SK-N-SH treated with all-trans-retinoic acid at 6 μM for 48 hours (cell line): Measurements from ENCODE around the gene GCNT4.

ENCODE experiments used
- BACH2 ChIP-seq: fragments of 250-450 bp; sonication (Bioruptor Pico); IDR thresholded peaks from 2 replicates; pipeline ENCODE4 v1.9.0; 2021; ENCODE audit warnings: mild to moderate bottlenecking, borderline replicate concordance
- PPARA ChIP-seq: fragments of 250-450 bp; sonication (Bioruptor Pico); IDR thresholded peaks from 2 replicates; pipeline ENCODE4 v1.5.0; 2020; ENCODE audit warnings: mild to moderate bottlenecking, borderline replicate concordance
- RARB ChIP-seq: fragments of 250-450 bp; sonication (Bioruptor Pico); IDR thresholded peaks from 2 replicates; pipeline ENCODE4 v1.8.0; 2021; ENCODE audit warnings: mild to moderate bottlenecking, moderate library complexity
- ZFP30 ChIP-seq: fragments of 450-650 bp; formaldehyde crosslinking; IDR thresholded peaks from 2 replicates; pipeline ENCODE4 v1.5.0; 2022; ENCODE audit warnings: mild to moderate bottlenecking, moderate library complexity
- TF ChIP-seq, protein P1 (sequence below): fragments of 250-450 bp; sonication (Bioruptor Pico); IDR thresholded peaks from 2 replicates; pipeline ENCODE4 v1.8.0; 2020; ENCODE audit warnings: mild to moderate bottlenecking, moderate library complexity, borderline replicate concordance
- TF ChIP-seq, protein P2 (sequence below): fragments of 250-450 bp; sonication (Bioruptor Pico); IDR thresholded peaks from 2 replicates; pipeline ENCODE4 v1.5.1; 2021; ENCODE audit warnings: mild to moderate bottlenecking, moderate library complexity

DNA sequence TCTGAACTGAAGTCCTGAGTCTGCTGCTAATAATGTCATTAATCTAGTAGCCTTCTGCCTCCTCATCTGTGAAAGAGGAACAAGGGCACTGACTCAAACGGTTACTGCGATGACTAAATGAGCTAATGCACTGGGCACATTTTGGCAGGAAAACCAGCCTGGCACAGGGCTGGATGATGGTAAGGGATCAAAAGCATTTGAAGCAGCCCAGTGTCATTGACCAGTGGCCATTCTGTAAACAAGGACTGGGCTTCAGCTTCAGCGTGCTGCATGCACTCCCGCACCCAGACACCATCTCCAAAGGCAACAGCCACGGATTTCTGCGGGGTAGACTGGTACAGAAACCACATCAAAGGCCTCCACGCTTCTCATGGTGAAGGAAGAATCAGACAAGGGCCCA lies 8.0 kb downstream of the GCNT4 start:
- TF ChIP-seq, protein P1, sequence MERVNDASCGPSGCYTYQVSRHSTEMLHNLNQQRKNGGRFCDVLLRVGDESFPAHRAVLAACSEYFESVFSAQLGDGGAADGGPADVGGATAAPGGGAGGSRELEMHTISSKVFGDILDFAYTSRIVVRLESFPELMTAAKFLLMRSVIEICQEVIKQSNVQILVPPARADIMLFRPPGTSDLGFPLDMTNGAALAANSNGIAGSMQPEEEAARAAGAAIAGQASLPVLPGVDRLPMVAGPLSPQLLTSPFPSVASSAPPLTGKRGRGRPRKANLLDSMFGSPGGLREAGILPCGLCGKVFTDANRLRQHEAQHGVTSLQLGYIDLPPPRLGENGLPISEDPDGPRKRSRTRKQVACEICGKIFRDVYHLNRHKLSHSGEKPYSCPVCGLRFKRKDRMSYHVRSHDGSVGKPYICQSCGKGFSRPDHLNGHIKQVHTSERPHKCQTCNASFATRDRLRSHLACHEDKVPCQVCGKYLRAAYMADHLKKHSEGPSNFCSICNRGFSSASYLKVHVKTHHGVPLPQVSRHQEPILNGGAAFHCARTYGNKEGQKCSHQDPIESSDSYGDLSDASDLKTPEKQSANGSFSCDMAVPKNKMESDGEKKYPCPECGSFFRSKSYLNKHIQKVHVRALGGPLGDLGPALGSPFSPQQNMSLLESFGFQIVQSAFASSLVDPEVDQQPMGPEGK (CRISPR knock-in tag): no peak
- no peak for TF ChIP-seq PPARA (CRISPR knock-in tag)
- TF ChIP-seq, protein P2, sequence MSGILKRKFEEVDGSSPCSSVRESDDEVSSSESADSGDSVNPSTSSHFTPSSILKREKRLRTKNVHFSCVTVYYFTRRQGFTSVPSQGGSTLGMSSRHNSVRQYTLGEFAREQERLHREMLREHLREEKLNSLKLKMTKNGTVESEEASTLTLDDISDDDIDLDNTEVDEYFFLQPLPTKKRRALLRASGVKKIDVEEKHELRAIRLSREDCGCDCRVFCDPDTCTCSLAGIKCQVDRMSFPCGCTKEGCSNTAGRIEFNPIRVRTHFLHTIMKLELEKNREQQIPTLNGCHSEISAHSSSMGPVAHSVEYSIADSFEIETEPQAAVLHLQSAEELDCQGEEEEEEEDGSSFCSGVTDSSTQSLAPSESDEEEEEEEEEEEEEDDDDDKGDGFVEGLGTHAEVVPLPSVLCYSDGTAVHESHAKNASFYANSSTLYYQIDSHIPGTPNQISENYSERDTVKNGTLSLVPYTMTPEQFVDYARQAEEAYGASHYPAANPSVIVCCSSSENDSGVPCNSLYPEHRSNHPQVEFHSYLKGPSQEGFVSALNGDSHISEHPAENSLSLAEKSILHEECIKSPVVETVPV: no peak
- TF ChIP-seq ZFP30 (CRISPR knock-in tag): no peak
- no peak for TF ChIP-seq BACH2
- no peak for TF ChIP-seq RARB (CRISPR knock-in tag)
